M059J (cell line): Measurements from ENCODE around the gene PRKD1. TPM values are rescaled to one million over a fixed set of nuclear protein-coding genes. Genes with fewer than 3 reads are reported as not detected.

Source experiments
- DNase-seq: peaks from one replicate; pipeline ENCODE4 v3.0.0-alpha.2; 2012; ENCODE audit warnings: low read depth
- total RNA-seq: library from RNA; depleted of rRNA; stranded (reverse); fragments of >200 nt; shearing (Covaris generic); gene quantifications from 2 replicates; pipeline ENCODE4 v1.2.3, GENCODE V29; 2014

The PRKD1 gene
- total RNA-seq, 1 experiment from 2014 or later = 5.8 TPM

- DNase-seq = no peak
Measured at GRCh38 chr14:29616922-29617321, 310.7 kb downstream of the PRKD1 start.

DNA sequence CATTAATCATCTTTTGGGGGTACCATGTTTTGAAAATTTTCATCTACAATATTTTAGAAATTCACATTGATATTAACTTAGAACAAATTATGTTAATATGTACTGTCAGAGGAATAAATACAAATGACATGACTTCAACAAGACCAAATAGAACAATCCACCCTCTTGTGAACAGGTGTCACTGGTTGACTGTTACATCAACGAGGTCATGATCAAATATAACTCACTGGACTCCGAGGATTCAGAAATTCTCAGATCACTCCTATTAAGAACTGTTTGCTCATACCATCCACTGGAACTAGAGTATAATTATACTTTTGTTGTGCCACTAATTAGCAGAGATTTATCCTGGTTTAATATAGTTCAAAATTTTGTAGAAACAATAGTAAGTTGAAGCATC, 318.8 kb downstream of the PRKD1 start:
- DNase-seq = no peak

- no peak for DNase-seq
Measured at GRCh38 chr14:29607169-29607568, 320.5 kb downstream of the PRKD1 start.

GRCh38 chr14:29603696-29604095, 324.0 kb downstream of the PRKD1 start:
- no peak for DNase-seq

DNA sequence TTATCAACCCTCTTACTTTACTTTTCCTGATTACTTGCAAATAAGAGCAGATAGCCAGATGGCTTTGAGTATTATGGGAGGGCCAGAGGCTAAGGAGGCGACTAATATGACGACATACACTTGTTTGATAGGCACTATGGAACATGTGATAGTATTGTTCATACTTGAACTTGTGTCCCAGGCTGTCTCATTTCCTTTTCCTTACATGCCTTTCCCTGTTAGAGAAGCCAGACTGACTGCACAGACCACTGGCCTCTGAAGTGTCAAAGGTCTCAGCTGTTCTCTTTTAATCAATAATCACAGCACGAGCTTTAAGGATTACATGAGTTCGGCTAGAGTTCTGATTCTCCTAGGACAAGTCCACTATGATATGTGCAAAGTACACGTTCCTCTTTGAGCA, 326.0 kb downstream of the PRKD1 start:
- no peak for DNase-seq

DNA sequence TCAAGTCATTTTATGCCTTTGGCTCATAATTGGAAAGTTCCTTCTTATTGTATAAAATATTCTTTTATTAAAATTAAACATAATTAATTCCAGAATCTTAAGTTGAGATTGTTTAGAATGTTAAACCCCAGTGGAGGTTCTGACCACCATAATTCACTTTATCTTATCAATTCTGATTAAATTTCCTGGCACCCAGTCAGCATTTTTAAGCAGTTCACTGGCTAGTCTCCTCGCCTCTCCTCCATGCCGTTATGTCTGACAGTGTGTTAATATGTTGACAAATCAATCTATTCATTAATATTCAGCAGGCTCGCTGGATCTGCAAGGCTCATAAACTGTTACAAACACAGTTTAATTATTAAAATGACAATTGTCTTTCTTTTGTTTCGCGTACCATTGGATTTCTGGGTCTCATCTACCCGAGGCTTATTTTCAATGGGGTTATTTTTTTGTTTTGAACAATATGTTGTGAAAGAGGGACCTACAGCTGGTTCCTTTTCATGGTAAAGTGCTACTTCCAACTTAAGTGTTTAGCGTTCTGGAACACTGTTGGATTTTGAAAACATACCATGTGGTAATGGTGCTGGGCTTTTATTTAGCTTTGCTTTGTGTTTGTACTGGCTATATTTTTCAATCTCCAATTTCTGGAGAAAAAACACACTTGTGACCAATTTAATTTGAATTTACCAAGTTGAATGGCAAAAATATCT, 339.7 kb downstream of the PRKD1 start:
- no peak for DNase-seq

DNA sequence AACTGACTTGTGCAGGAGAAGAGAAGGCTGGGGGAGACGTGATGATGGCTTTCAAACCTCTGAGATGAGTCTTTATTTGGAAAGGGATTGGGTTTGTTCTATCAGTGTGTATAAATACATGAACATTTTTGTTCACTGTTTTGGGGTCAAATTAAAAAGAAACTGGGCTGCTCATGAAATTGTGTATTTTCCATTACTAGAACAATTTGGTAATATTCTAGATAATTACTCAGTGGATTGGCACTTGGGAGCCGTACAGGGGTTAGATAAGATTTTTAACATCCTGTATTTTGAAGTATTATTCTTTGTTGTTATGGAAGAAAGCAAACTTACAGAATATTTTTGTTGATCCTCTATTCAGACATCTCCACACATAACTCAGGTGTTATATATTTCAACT, 340.6 kb downstream of the PRKD1 start:
- DNase-seq = no peak

GRCh38 chr14:29584992-29585391, 342.7 kb downstream of the PRKD1 start:
- peak; percentile 61 for DNase-seq

- DNase-seq = no peak
Measured at GRCh38 chr14:29580763-29581162, 346.9 kb downstream of the PRKD1 start.

DNA sequence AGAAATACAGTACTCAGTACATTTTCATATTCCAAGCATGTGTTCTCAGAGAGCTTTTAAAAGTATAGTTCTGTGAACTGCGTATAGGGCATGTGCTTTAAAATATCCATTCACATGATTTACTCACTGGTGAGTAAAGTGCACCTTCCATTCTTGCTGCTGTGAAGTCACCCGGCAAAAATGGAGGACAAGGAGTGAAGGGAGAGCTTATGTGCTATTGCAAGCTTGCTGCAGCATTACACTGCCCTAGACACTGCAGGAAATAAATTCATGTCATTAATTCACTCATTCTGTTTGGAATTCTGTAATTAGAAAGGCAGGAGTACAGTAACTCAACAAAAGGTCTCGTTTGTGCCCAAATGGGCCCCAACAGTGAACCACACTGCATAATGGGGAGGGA, 347.8 kb downstream of the PRKD1 start:
- no peak for DNase-seq

GRCh38 chr14:29576927-29577326, 350.7 kb downstream of the PRKD1 start:
- DNase-seq = peak; percentile 0

- no peak for DNase-seq
Measured at GRCh38 chr14:29569194-29569593, 358.5 kb downstream of the PRKD1 start.

DNA sequence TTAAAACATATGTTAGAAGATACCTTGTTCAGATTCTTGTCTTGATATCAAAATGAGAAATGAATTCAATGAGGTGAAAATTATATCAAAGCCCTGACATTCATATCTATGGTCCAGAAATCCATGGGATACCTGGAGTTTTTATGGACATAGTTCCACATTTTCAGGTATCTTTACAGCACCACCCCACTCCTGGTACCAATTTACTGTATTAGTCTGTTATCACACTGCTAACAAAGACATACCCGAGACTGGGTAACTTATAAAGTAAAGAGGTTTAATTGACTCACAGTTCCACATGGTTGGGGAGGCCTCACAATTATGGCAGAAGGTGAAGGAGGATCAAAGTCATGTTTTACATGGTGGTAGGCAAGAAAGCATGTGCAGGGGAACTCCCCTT, 361.5 kb downstream of the PRKD1 start:
- DNase-seq = no peak

DNA sequence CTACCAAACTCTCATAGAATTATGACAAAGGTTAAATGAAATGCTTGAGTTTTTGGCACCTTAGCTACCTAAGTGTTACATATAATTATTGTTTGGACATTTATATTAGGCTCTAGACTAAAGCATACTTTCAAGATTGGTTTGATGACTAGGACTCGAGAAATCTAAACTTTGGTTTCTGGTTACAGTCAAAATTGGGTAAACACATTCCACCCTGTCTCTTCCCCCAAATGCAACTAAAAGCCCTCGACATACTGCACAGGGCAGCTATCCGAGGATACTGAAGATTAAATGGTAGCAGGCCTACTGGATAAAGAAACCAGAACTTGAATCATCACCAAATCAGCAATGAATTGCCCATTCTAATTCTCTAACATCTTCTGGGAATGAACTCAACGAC, 369.1 kb downstream of the PRKD1 start:
- peak; percentile 64 for DNase-seq

DNA sequence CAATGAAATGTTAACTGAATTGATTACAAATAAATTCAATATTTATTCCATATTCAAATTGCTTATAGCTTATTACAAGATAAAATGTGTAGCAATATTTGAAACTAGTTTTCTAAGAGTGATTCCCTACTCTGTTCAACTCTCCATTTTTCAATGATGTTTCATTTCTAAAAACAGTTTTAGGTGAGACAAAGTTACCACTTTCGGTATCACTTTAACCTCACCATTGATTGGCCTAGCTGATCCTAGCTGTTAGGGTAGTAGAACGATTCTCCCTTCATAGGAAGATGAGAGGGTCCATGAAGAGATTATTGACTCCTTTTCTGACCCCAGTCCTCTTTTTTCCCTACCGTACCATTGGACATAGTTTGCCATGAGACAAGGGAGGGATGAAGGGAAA, 373.3 kb downstream of the PRKD1 start:
- DNase-seq = no peak

DNA sequence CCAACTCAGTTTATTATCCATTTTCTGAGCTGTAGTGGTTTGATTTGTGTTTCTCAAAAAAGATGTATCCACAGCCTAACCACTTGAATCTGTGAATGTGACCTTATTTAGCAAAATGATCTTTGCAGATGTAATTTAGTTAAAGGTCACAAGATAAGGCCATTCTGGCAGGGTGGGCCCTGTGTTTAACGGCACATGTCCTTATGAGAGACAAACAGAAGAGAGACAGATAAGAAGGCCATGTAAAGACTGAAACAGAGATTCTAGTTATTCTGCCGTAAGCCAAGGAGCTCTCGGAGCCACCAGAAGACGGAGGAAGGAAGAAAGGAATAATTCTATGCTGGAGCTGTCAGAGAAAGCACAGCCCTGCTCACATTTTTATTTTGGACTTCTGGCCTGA, 374.2 kb downstream of the PRKD1 start:
- DNase-seq = no peak

DNA sequence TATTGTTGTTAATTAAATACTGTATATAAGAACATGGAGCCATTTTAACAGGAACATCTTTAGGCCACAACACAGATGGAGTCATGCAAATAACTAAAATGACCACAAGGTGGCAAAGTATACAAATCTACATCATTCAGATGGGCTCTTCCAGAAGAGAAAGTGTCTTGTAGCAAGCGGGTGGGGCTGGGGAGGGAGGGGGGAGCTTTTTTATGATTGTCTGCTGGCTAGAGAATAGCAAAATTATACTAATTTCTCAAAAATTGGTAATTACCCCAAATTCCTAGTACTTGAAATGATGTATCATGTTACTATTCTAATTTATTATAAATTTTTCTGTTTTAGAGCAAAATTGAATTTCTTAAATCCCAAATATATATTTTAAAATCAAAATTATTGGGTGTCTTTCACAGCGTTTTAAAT, 378.7 kb downstream of the PRKD1 start:
- DNase-seq = peak; percentile 70

DNA sequence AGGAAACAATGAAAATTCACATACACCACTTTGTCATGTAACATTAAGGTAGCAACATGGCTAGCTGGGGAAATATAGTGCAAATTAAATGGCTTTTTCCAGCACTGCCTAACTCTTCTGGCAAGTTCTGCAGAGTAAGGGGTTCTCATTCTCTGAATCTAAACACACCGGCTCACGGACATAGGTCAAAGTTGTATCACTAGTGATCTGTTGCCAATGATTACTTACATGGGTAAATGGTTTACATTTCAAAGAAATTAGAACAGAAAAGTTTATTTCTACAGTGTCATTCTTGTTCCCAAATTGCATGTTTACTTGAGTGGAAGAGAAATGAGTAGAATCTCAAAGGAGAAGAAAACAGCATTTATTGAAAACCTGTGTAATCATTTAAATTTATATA, 381.9 kb downstream of the PRKD1 start:
- no peak for DNase-seq

- peak; percentile 36 for DNase-seq
Measured at GRCh38 chr14:29536886-29537511, 390.6 kb downstream of the PRKD1 start.

DNA sequence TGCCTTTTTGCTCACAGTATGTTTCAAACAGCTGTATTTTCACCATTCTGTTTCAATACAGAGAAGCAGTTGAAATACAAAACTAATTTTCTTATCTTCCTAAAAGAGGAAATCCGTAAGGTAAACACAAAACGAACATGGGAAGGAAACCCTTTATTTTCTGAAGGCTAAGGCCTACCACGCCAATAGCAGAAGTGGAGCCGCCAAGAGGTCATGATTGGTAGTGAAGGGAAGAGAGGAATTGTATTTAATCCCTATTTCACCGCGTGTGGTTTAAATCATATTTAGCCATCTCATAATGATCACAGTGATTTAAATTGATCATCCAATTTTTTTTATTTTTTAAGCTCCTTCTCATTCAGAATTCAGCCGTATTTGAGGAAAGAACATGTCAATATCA, 398.2 kb downstream of the PRKD1 start:
- DNase-seq = no peak

DNA sequence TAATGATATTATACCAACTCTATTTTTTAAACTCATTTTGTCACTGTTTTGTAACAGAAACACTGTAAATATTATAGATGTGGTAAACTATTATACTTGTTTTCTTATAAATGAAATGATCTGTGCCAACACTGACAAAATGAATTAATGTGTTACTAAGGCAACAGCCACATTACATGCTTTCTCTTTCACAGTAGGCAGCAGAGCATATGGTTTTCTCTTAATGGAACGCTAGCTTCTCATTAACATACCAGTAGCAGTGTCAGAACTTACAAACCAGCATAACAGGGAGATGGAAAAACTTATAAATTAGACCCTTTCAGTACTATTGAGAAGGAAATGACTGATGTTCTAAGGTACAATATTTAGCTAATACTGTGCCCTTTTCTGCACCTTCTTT, 398.8 kb downstream of the PRKD1 start:
- no peak for DNase-seq

DNA sequence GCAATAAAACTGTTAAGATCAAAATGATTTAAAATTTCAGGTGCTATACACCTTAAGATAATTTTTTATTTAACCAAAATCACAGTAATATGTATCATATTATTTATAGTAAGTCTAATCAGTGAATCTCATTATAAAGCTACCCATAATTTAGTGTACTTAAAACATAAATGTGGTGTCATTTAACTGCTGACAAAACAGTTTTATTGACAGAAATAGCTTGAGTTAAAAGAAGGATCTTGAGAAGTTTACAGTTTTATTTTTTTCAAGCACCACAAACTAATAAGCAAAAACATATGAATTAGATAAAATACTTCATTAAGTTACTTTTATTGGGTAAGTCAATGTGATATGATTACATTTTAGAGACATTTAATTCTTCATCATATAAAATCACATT, 400.4 kb downstream of the PRKD1 start:
- no peak for DNase-seq
